ENCODE data around the gene SNAP23.

SNAP23 gene

DNA sequence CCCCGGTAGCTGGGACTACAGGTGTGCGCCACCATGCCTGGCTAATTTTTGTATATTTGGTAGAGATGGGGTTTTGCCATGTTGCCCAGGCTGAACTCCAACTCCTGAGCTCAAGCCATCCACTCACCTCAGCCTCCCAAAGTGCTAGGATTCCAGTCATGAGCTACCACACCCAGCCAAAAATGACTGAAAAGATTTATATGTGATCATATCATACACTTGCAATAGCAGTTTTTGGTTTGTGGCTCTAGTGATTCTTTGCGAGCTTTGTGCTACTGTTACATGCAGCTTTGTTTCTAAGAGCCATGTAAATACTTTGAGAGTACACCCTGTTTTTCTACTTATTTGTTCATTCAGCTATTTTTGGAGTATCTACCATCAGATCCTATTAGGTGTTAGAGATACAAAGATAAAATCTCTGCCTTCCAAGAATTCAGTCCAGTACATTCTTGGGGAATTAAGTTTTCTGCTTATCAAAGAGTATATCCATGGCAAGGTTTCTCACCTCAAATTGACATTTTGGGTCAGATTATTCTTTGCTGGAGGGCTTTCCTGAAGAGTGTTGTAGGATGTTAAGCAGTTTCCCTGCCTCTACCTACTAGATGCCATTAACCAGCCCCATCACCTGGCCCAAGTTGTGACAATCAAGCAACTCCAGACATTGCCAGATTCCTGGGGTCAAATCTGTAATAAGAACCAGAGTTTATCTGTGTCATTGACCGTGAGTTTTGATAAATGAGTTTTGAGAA lies 15.0 kb downstream of the SNAP23 start:
- H3K4me3 ChIP-seq (ENCODE audit: low read length), result no peak overlapping the region
- no peak overlapping the region for H2BK15ac ChIP-seq (replicated peaks; ENCODE audit: low read depth)
- H3K9ac ChIP-seq (ENCODE audit: low read length), result no peak overlapping the region
- H3K56ac ChIP-seq (ENCODE audit: low read length), result no peak overlapping the region
- no peak overlapping the region for H3K4ac ChIP-seq (ENCODE audit: low read depth, low read length)
- H3K79me2 ChIP-seq (ENCODE audit: control insufficient read depth, insufficient read depth, low read length), result peaks cover 2% of the 10 kb centered on the region
- H3K18ac ChIP-seq (ENCODE audit: low read length), result no peak overlapping the region
- no peak overlapping the region for H4K8ac ChIP-seq (ENCODE audit: low read depth, low read length)
- H3K36me3 ChIP-seq (ENCODE audit: control insufficient read depth, insufficient read depth, low read length), result no peaks in the 10 kb centered on the region
- no peaks in the 10 kb centered on the region for H3K27me3 ChIP-seq (ENCODE audit: insufficient read depth, low read length, poor library complexity)
- no peaks in the 10 kb centered on the region for H3K4me1 ChIP-seq (ENCODE audit: control insufficient read depth, low read depth, low read length)
- WGBS (ENCODE audit: extremely low coverage, insufficient coverage, low lambda C conversion rate), result no CpG with 5 or more reads among the region's 4 CpGs
- peaks cover 5% of the 10 kb centered on the region for H3K79me1 ChIP-seq (ENCODE audit: low read length)
- no peak overlapping the region for H2BK5ac ChIP-seq (ENCODE audit: low read length)
- H3K4me2 ChIP-seq (ENCODE audit: low read length), result no peak overlapping the region
- no peak overlapping the region for H3K23ac ChIP-seq (ENCODE audit: low read length)
- no peak overlapping the region for H4K5ac ChIP-seq (ENCODE audit: low read length)
- no peak overlapping the region for H2BK120ac ChIP-seq (ENCODE audit: low read depth, low read length)
- H2AK5ac ChIP-seq (ENCODE audit: low read length), result no peak overlapping the region
- DNase-seq, result no peak
- H3K27ac ChIP-seq (ENCODE audit: low read depth, low read length), result no peak overlapping the region

DNA sequence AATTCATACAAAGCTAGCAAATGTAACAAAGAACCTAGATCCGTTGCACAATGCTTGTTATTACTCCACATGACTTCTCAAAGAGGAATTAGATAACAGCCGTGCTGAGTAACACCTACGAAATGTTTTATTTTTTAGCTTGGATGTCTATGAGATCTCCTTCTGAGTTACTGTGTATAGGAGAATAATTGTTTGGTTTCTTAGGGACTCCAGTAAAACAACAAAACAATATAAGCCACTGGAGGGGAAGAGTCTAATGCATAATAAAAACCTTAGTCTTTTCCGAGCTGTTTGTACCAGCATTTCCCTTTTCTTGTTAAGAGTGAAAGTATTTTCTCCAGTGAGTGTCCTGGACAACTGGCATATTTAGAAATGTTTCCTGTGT lies 15.6 kb downstream of the SNAP23 start:
- no peaks in the 10 kb centered on the region for H3K27me3 ChIP-seq (ENCODE audit: insufficient read depth, low read length, poor library complexity)
- no peaks in the 10 kb centered on the region for H3K4me1 ChIP-seq (ENCODE audit: control insufficient read depth, low read depth, low read length)
- no peak overlapping the region for H3K18ac ChIP-seq (ENCODE audit: low read length)
- no peak overlapping the region for H2BK120ac ChIP-seq (ENCODE audit: low read depth, low read length)
- H3K4ac ChIP-seq (ENCODE audit: low read depth, low read length), result no peak overlapping the region
- no peak for DNase-seq
- WGBS (ENCODE audit: extremely low coverage, insufficient coverage, low lambda C conversion rate), result no CpG with 5 or more reads among the region's 4 CpGs
- H4K8ac ChIP-seq (ENCODE audit: low read depth, low read length), result no peak overlapping the region
- H2AK5ac ChIP-seq (ENCODE audit: low read length), result no peak overlapping the region
- no peak overlapping the region for H3K4me3 ChIP-seq (ENCODE audit: low read length)
- no peak overlapping the region for H2BK5ac ChIP-seq (ENCODE audit: low read length)
- H3K56ac ChIP-seq (ENCODE audit: low read length), result no peak overlapping the region
- H3K36me3 ChIP-seq (ENCODE audit: control insufficient read depth, insufficient read depth, low read length), result no peaks in the 10 kb centered on the region
- peaks cover 2% of the 10 kb centered on the region for H3K79me2 ChIP-seq (ENCODE audit: control insufficient read depth, insufficient read depth, low read length)
- H3K4me2 ChIP-seq (ENCODE audit: low read length), result no peak overlapping the region
- H3K79me1 ChIP-seq (ENCODE audit: low read length), result peaks cover 5% of the 10 kb centered on the region
- H3K27ac ChIP-seq (ENCODE audit: low read depth, low read length), result no peak overlapping the region
- H2BK15ac ChIP-seq (replicated peaks; ENCODE audit: low read depth), result no peak overlapping the region
- no peak overlapping the region for H3K23ac ChIP-seq (ENCODE audit: low read length)
- H4K5ac ChIP-seq (ENCODE audit: low read length), result no peak overlapping the region
- H3K9ac ChIP-seq (ENCODE audit: low read length), result no peak overlapping the region

GRCh38 chr15:42523331-42523730 lies 27.9 kb downstream of the SNAP23 start:
- Histone ChIP-seq H3K56ac (ENCODE audit: low read length) (no peak overlapping the region), H3K23ac (ENCODE audit: low read length) (no peak overlapping the region), H3K4me2 (ENCODE audit: low read length) (no peak overlapping the region), H3K27me3 (ENCODE audit: insufficient read depth, low read length, poor library complexity) (no peaks in the 10 kb centered on the region), H3K9ac (ENCODE audit: low read length) (no peak overlapping the region), H3K18ac (ENCODE audit: low read length) (no peak overlapping the region), H4K8ac (ENCODE audit: low read depth, low read length) (no peak overlapping the region), H3K4ac (ENCODE audit: low read depth, low read length) (no peak overlapping the region), H2BK5ac (ENCODE audit: low read length) (no peak overlapping the region), H3K79me1 (ENCODE audit: low read length) (no peaks in the 10 kb centered on the region), H3K27ac (ENCODE audit: low read depth, low read length) (no peak overlapping the region), H2BK15ac (replicated peaks; ENCODE audit: low read depth) (no peak overlapping the region), H4K5ac (ENCODE audit: low read length) (no peak overlapping the region), H3K36me3 (ENCODE audit: control insufficient read depth, insufficient read depth, low read length) (no peaks in the 10 kb centered on the region), H3K4me3 (ENCODE audit: low read length) (no peak overlapping the region), H2AK5ac (ENCODE audit: low read length) (no peak overlapping the region), H3K4me1 (ENCODE audit: control insufficient read depth, low read depth, low read length) (no peaks in the 10 kb centered on the region), H3K79me2 (ENCODE audit: control insufficient read depth, insufficient read depth, low read length) (no peaks in the 10 kb centered on the region), H2BK120ac (ENCODE audit: low read depth, low read length) (no peak overlapping the region)
- no peak for DNase-seq
- WGBS (ENCODE audit: extremely low coverage, insufficient coverage, low lambda C conversion rate), result no CpG with 5 or more reads among the region's 2 CpGs

DNA sequence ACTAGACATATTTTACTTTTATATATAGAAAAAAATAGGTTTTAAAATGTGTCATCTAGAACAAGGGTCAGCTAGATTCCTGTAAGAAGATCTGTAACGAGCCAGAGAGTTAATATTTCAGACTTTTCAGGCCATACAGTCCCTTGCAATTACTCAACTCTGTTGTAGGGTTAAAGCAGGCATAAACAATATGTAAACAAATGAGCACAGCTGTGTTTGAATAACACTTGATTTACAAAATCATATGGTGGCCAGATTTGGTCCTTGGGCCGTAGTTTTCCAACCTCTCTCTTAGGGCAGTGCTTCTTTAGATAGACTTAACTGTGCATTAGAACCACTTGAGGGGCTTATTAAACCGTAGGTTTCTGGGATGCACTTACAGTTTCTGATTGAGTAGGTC lies 33.5 kb downstream of the SNAP23 start:
- Histone ChIP-seq H3K36me3 (ENCODE audit: control insufficient read depth, insufficient read depth, low read length) (peaks cover 2% of the 10 kb centered on the region), H3K79me2 (ENCODE audit: control insufficient read depth, insufficient read depth, low read length) (no peaks in the 10 kb centered on the region), H2BK120ac (ENCODE audit: low read depth, low read length) (no peak overlapping the region), H3K4me1 (ENCODE audit: control insufficient read depth, low read depth, low read length) (no peaks in the 10 kb centered on the region), H2BK5ac (ENCODE audit: low read length) (no peak overlapping the region), H3K4ac (ENCODE audit: low read depth, low read length) (no peak overlapping the region), H3K27me3 (ENCODE audit: insufficient read depth, low read length, poor library complexity) (no peaks in the 10 kb centered on the region), H3K9ac (ENCODE audit: low read length) (no peak overlapping the region), H3K23ac (ENCODE audit: low read length) (no peak overlapping the region), H3K4me2 (ENCODE audit: low read length) (no peak overlapping the region), H4K5ac (ENCODE audit: low read length) (no peak overlapping the region), H3K27ac (ENCODE audit: low read depth, low read length) (no peak overlapping the region), H2AK5ac (ENCODE audit: low read length) (no peak overlapping the region), H3K4me3 (ENCODE audit: low read length) (no peak overlapping the region), H3K56ac (ENCODE audit: low read length) (no peak overlapping the region), H3K79me1 (ENCODE audit: low read length) (no peaks in the 10 kb centered on the region), H3K18ac (ENCODE audit: low read length) (no peak overlapping the region), H2BK15ac (replicated peaks; ENCODE audit: low read depth) (no peak overlapping the region), H4K8ac (ENCODE audit: low read depth, low read length) (no peak overlapping the region)
- WGBS (ENCODE audit: extremely low coverage, insufficient coverage, low lambda C conversion rate), result no CpG with 5 or more reads among the region's 3 CpGs
- no peak for DNase-seq

GRCh38 chr15:42533246-42533645 lies 37.8 kb downstream of the SNAP23 start:
- H3K23ac ChIP-seq (ENCODE audit: low read length), result no peak overlapping the region
- no peaks in the 10 kb centered on the region for H3K4me1 ChIP-seq (ENCODE audit: control insufficient read depth, low read depth, low read length)
- H2BK15ac ChIP-seq (replicated peaks; ENCODE audit: low read depth), result no peak overlapping the region
- H3K9ac ChIP-seq (ENCODE audit: low read length), result no peak overlapping the region
- no peak overlapping the region for H3K27ac ChIP-seq (ENCODE audit: low read depth, low read length)
- H3K79me1 ChIP-seq (ENCODE audit: low read length), result no peaks in the 10 kb centered on the region
- no peak overlapping the region for H2AK5ac ChIP-seq (ENCODE audit: low read length)
- H3K4me2 ChIP-seq (ENCODE audit: low read length), result no peak overlapping the region
- no peak overlapping the region for H4K5ac ChIP-seq (ENCODE audit: low read length)
- no peak overlapping the region for H3K56ac ChIP-seq (ENCODE audit: low read length)
- H3K36me3 ChIP-seq (ENCODE audit: control insufficient read depth, insufficient read depth, low read length), result peaks cover 2% of the 10 kb centered on the region
- H3K4me3 ChIP-seq (ENCODE audit: low read length), result no peak overlapping the region
- H4K8ac ChIP-seq (ENCODE audit: low read depth, low read length), result no peak overlapping the region
- H2BK5ac ChIP-seq (ENCODE audit: low read length), result no peak overlapping the region
- no peaks in the 10 kb centered on the region for H3K27me3 ChIP-seq (ENCODE audit: insufficient read depth, low read length, poor library complexity)
- H3K4ac ChIP-seq (ENCODE audit: low read depth, low read length), result no peak overlapping the region
- no peak overlapping the region for H3K18ac ChIP-seq (ENCODE audit: low read length)
- no peak for DNase-seq
- no CpG with 5 or more reads among the region's 1 CpG for WGBS (ENCODE audit: extremely low coverage, insufficient coverage, low lambda C conversion rate)
- H3K79me2 ChIP-seq (ENCODE audit: control insufficient read depth, insufficient read depth, low read length), result no peaks in the 10 kb centered on the region
- H2BK120ac ChIP-seq (ENCODE audit: low read depth, low read length), result no peak overlapping the region

Measured in mesendoderm (in vitro differentiated cells).